ENCODE results near the gene PICK1.
"Not testable (repeated sequence)": the region's sequence is repeated elsewhere in the genome, so short reads cannot be mapped to it uniquely, and the experiment has no call there.

Gene PICK1

GRCh38 chr22:38110863-38111852 is 54.0 kb downstream of the PICK1 start:
- H3K27ac ChIP-seq, result peak overlapping the region; percentile 97

GRCh38 chr22:38111925-38112355 is 54.7 kb downstream of the PICK1 start:
- TF ChIP-seq ZFX (IDR thresholded peaks at IDR 0.05; ENCODE audit: borderline replicate concordance), result no peak
- no peak for TF ChIP-seq CTCF (IDR thresholded peaks at IDR 0.05)
- H3K27ac ChIP-seq, result peak overlapping the region; percentile 97

More at GRCh38 chr22:38110863-38111852, 54.0 kb downstream of the PICK1 start:
- TF ChIP-seq ZFX (IDR thresholded peaks at IDR 0.05; ENCODE audit: borderline replicate concordance) (no peak), CTCF (IDR thresholded peaks at IDR 0.05) (0 out of 2 replicates have a peak, but pooled peaks have one; percentile 12)

GRCh38 chr22:38112381-38112780 is 55.2 kb downstream of the PICK1 start:
- peak overlapping the region; percentile 97 for H3K27ac ChIP-seq
- TF ChIP-seq ZFX (IDR thresholded peaks at IDR 0.05; ENCODE audit: borderline replicate concordance), result no peak
- TF ChIP-seq CTCF (IDR thresholded peaks at IDR 0.05), result no peak

GRCh38 chr22:38114484-38115398 is 57.5 kb downstream of the PICK1 start:
- no peak for TF ChIP-seq ZFX (IDR thresholded peaks at IDR 0.05; ENCODE audit: borderline replicate concordance)
- TF ChIP-seq CTCF (IDR thresholded peaks at IDR 0.05), result peak; percentile 97
- H3K27ac ChIP-seq, result peak overlapping the region; percentile 17; the same call in 1 of the 2 replicates

GRCh38 chr22:38115423-38116205 is 58.4 kb downstream of the PICK1 start:
- no peak overlapping the region for H3K27ac ChIP-seq
- no peak for TF ChIP-seq ZFX (IDR thresholded peaks at IDR 0.05; ENCODE audit: borderline replicate concordance)
- no peak for TF ChIP-seq CTCF (IDR thresholded peaks at IDR 0.05)

- not testable (repeated sequence) for H3K27ac ChIP-seq
These were observed 60.4 kb downstream of the PICK1 start for GRCh38 chr22:38117556-38117955.

GRCh38 chr22:38118182-38118581 is 61.0 kb downstream of the PICK1 start:
- no peak overlapping the region for H3K27ac ChIP-seq
- TF ChIP-seq CTCF (IDR thresholded peaks at IDR 0.05), result no peak
- no peak for TF ChIP-seq ZFX (IDR thresholded peaks at IDR 0.05; ENCODE audit: borderline replicate concordance)

GRCh38 chr22:38118747-38119146 is 61.5 kb downstream of the PICK1 start:
- H3K27ac ChIP-seq, result not testable (repeated sequence)

Data from 22Rv1 (cell line).